GM18868 (cell line): Measurements from ENCODE around the gene ACTL8.

Source experiments
- ATAC-seq: cut with Tn5 transposase; IDR thresholded peaks from one replicate; pipeline ENCODE4 v1.9.1; 2021; ENCODE audit warnings: mild to moderate bottlenecking, moderate library complexity; ENCODE audit not compliant: unreplicated experiment

ACTL8 gene

GRCh38 chr1:17873007-17873675 lies 118.0 kb downstream of the ACTL8 start:
- ATAC-seq, result no peak

- ATAC-seq, result no peak
These were observed 119.1 kb downstream of the ACTL8 start for GRCh38 chr1:17874231-17874630.

- ATAC-seq, result no peak
These were observed 119.6 kb downstream of the ACTL8 start for GRCh38 chr1:17874710-17875109.

- ATAC-seq, result no peak
These were observed 120.2 kb downstream of the ACTL8 start for GRCh38 chr1:17875171-17875881.

GRCh38 chr1:17875882-17876280 lies 120.7 kb downstream of the ACTL8 start:
- no peak for ATAC-seq
